ENCODE data around the gene CHPF2.

DNA sequence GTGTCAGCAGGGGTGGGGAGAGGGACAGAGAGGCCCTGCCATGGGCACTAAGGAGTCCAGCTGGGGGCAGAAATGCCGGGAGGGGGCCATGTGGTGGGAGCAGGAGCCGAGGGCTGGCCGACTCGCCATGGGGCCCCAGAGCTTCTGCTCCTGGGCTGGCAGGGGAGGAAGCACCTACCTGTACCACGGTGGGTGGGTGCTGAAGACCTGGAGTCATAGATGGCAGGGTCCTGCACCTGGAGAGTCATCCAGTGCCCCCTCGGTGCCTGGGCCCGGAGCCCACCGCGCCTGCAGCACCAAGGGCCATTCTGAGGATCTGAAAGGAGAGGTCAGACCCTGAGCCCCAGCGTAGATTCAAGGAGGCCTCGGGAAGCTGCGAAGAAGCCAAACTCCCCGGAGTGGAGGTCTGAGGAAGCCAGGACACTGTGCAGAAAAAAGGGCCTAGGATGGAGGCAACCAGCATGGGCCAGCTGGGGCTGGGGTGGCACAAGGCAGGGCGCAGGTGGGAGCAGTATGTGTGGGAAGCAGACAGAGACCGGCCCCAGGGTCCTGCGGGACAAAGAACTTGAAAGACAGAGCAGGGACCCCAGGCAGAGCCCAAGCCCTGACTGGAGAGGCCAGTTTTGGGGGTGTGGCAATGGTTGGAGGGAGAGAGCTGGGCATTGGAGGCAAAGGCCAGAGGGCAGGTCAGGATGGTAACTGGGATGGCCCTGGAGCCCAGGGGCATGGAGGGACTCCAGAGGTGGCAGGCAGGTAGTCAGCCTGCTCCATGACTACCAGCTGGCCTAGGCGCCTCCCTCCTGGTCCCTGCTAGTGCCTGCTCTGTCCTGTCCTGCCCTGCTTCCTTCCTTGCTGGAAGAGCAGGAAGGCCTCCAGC lies 42.9 kb downstream of the CHPF2 start:
- TF ChIP-seq, protein P1, sequence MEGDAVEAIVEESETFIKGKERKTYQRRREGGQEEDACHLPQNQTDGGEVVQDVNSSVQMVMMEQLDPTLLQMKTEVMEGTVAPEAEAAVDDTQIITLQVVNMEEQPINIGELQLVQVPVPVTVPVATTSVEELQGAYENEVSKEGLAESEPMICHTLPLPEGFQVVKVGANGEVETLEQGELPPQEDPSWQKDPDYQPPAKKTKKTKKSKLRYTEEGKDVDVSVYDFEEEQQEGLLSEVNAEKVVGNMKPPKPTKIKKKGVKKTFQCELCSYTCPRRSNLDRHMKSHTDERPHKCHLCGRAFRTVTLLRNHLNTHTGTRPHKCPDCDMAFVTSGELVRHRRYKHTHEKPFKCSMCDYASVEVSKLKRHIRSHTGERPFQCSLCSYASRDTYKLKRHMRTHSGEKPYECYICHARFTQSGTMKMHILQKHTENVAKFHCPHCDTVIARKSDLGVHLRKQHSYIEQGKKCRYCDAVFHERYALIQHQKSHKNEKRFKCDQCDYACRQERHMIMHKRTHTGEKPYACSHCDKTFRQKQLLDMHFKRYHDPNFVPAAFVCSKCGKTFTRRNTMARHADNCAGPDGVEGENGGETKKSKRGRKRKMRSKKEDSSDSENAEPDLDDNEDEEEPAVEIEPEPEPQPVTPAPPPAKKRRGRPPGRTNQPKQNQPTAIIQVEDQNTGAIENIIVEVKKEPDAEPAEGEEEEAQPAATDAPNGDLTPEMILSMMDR (IDR thresholded peaks at IDR 0.05) = no peak
- TF ChIP-seq POLR2AphosphoS5 (IDR thresholded peaks at IDR 0.05) (no peak), EP300 (IDR thresholded peaks at IDR 0.05) (no peak)
